Bronchial epithelial cell (primary cell): ENCODE measurements around the gene CNTNAP2. TPM values are rescaled to one million over a fixed set of nuclear protein-coding genes. Genes with fewer than 3 reads are reported as not detected.

Experiments used
- DNase-seq: peaks from one replicate; pipeline ENCODE4 v3.0.0-alpha.2; 2010; ENCODE audit warnings: low read depth
- FAIRE-seq: peaks from 2 replicates; lab custom pipeline; 2011; peaks lifted over from hg19 to GRCh38; lab: Jason Lieb, UNC
- H3K27me3 ChIP-seq: 2 replicates; pipeline ENCODE4 v1.5.1; 2011; ENCODE audit warnings: low read length; ENCODE audit not compliant: control insufficient read depth, insufficient read depth
- H3K36me3 ChIP-seq: 2 replicates; pipeline ENCODE4 v1.5.1; 2011; ENCODE audit warnings: low read length; ENCODE audit not compliant: control insufficient read depth, insufficient read depth
- H3K4me3 ChIP-seq: 2 replicates; pipeline ENCODE4 v1.5.1; 2011; ENCODE audit warnings: mild to moderate bottlenecking, low read depth, low read length, control low read depth
- total RNA-seq: library from RNA; depleted of rRNA; stranded (reverse); fragments of >200 nt; gene quantifications from 2 replicates; pipeline ENCODE4 v1.2.1, GENCODE V29; 2014
- TF ChIP-seq, protein P1 (sequence below): IDR thresholded peaks from 2 replicates; pipeline ENCODE4 v1.5.1; 2011; ENCODE audit warnings: mild to moderate bottlenecking, moderate library complexity, low read length, control low read depth, inconsistent platforms; ENCODE audit not compliant: insufficient read depth, severe bottlenecking

The CNTNAP2 gene
- total RNA-seq, 1 donor from 2014 or later: 0.26 TPM

DNA sequence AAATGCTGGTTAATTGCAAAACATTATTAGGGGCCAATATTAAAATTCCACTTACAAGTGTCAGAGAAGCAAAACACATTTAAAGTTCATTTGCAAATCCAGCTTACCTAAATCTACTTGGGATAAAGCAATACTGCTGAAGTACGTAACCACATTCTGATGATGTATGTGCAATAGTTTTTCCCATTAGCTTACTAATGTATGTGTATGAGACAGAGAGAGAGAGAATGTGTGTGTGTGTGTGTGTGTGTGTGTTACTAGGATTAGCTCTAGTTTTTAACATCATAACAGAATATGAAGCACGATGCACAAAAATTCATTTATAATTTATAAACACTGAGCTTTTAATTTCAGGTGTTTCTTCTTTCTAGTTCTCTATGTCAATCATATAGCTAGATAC lies 1399.8 kb downstream of the CNTNAP2 start:
- Histone ChIP-seq H3K36me3 (no peaks in the 10 kb centered on the region), H3K4me3 (no peak overlapping the region), H3K27me3 (no peaks in the 10 kb centered on the region)
- no peak for FAIRE-seq
- no peak for DNase-seq
- TF ChIP-seq, protein P1, sequence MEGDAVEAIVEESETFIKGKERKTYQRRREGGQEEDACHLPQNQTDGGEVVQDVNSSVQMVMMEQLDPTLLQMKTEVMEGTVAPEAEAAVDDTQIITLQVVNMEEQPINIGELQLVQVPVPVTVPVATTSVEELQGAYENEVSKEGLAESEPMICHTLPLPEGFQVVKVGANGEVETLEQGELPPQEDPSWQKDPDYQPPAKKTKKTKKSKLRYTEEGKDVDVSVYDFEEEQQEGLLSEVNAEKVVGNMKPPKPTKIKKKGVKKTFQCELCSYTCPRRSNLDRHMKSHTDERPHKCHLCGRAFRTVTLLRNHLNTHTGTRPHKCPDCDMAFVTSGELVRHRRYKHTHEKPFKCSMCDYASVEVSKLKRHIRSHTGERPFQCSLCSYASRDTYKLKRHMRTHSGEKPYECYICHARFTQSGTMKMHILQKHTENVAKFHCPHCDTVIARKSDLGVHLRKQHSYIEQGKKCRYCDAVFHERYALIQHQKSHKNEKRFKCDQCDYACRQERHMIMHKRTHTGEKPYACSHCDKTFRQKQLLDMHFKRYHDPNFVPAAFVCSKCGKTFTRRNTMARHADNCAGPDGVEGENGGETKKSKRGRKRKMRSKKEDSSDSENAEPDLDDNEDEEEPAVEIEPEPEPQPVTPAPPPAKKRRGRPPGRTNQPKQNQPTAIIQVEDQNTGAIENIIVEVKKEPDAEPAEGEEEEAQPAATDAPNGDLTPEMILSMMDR: no peak

DNA sequence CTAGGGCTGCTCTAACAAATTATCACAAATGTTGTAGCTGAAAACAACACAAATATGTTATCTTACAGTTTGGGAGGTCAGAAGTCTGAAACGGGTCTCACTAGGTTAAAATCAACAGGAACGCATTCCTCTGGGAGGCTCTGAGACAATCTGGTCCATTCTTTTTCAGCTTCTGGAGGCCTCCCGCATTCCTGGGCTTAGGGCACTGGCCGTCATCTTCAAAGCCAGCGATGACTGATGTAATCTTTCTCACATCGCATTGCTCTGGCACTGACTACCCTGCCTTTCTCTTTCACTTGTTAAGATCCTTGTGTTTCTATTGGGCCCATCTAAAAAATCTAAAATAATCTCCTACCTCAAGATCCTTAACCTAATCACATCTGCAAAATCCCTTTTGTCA lies 1402.5 kb downstream of the CNTNAP2 start:
- Histone ChIP-seq H3K27me3 (no peaks in the 10 kb centered on the region), H3K36me3 (no peaks in the 10 kb centered on the region), H3K4me3 (no peak overlapping the region)
- DNase-seq: no peak
- FAIRE-seq: no peak
- TF ChIP-seq, protein P1: no peak

DNA sequence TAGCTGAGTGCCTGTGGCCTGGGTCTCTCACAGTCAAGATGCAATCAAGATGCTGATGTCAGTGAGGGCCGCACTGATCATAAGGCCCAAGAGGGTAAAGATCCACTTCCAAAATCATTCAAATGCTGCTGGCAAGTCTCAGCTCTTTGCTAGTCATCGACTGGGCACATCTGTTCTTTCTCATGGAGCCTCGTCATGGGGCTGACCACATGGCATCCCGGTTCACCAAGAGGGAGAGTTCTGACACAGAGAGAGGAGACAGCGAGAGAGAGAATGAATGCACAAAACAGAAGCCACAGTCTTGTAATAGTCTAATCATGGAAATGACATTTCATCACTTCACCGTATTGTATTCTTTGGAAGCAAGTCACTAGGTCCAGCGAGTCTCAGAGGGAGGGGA lies 1406.5 kb downstream of the CNTNAP2 start:
- Histone ChIP-seq H3K36me3 (no peaks in the 10 kb centered on the region), H3K4me3 (no peak overlapping the region), H3K27me3 (no peaks in the 10 kb centered on the region)
- FAIRE-seq (no peak), DNase-seq (no peak)
- TF ChIP-seq, protein P1: no peak

DNA sequence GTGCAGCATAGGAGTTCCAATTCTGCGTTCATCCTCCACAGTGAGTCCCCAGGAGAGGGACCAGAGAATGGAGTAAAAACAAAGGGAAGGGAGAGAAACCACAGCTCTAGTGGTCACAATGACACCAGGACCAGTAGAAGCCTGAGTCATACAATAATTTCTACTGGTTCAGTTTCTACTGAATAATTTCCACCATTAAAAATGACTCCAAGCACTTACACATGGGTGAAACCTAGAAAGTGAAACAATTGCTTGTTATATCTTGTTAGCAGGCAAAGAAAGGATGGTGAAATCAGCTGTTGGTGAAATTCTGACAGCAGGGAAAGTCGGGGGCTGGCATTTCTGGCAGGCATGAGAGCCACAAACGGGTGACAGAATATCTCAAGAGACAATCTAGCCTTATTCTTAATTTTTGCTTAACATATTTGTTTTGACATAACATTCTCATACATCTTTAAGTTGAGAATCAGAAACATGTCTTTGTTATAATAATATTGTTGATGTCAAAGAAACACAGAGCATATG lies 1408.2 kb downstream of the CNTNAP2 start:
- no peak for FAIRE-seq
- no peaks in the 10 kb centered on the region for H3K36me3 ChIP-seq
- H3K27me3 ChIP-seq: no peaks in the 10 kb centered on the region
- TF ChIP-seq, protein P1: no peak
- no peak overlapping the region for H3K4me3 ChIP-seq
- no peak for DNase-seq

DNA sequence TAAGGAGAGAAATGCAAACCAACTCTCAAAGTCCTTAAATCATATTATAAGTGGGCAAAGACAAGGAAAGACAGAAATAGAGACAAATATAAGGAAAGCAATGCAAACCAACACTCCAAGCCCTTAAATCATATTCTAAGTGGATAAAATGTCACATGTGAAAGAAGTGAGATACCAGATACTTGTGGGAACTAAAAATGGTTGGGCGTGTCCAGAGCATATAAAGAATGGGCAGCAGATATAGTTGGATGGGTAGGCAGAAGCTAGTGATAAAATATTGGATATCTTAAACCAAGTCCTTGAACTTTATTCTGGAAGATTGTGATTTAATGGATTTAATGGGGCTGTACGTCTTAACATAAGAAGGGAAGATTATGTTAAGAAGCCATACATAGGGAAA lies 1408.7 kb downstream of the CNTNAP2 start:
- TF ChIP-seq, protein P1: no peak
- FAIRE-seq: no peak

DNA sequence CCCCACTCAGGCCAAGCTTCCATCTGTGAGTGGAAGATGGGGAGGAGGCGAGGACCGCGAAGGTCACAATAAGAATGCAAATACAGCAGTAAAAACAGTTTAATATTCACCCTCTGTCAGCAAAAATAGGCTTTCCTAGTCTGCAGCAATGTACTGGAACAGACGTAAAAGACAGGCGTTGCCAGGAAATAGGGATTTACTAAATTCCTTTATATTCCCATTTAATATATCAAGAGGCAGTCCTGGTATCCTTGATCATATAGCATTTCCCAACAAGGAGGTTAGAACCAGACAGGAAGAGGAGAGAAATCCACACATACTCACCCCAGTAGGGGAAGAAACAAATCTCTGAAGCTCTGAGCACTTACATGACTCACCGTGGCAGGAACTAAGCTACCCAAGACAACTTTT lies 1419.1 kb downstream of the CNTNAP2 start:
- FAIRE-seq (no peak), DNase-seq (no peak)
- TF ChIP-seq, protein P1: no peak
- Histone ChIP-seq H3K4me3 (no peak overlapping the region), H3K27me3 (no peaks in the 10 kb centered on the region), H3K36me3 (no peaks in the 10 kb centered on the region)

More for the DNA sequence above, 1408.7 kb downstream of the CNTNAP2 start:
- no peak overlapping the region for H3K4me3 ChIP-seq
- no peak for DNase-seq
- H3K36me3 ChIP-seq: no peaks in the 10 kb centered on the region
- H3K27me3 ChIP-seq: no peaks in the 10 kb centered on the region
